GM23338 (cell line): ENCODE results near the gene FLYWCH1. TPM values are rescaled to one million over a fixed set of nuclear protein-coding genes. Genes with fewer than 3 reads are reported as not detected.

Experiments used
- ATAC-seq: fragments of 200-7000 bp; cut with Tn5 transposase; 3 replicates; pipeline ENCODE4 v1.9.1; 2020
- DNase-seq: peaks from one replicate; pipeline ENCODE4 v3.0.0-alpha.2; 2015; ENCODE audit warnings: low spot score
- H2AFZ ChIP-seq: fragments of 200-600 bp; sonication (generic); 2 replicates; pipeline ENCODE4 v1.8.0; 2016; ENCODE audit warnings: antibody characterized with exemption, mild to moderate bottlenecking, moderate library complexity
- H3F3A ChIP-seq: fragments of 200-600 bp; sonication (generic); replicated peaks from 2 replicates; pipeline ENCODE4 v1.8.0; 2017; ENCODE audit warnings: antibody characterized with exemption, mixed run types, low read depth
- H3K27ac ChIP-seq: fragments of 200-600 bp; sonication (generic); 2 replicates; pipeline ENCODE4 v1.6.1; 2016; ENCODE audit warnings: low read depth
- H3K27me3 ChIP-seq: fragments of 200-600 bp; sonication (generic); 2 replicates; pipeline ENCODE4 v1.8.0; 2016; ENCODE audit warnings: mild to moderate bottlenecking, mixed run types, moderate library complexity; ENCODE audit not compliant: insufficient read depth
- H3K36me3 ChIP-seq: fragments of 200-600 bp; sonication (generic); 2 replicates; pipeline ENCODE4 v1.8.0; 2016; ENCODE audit warnings: mild to moderate bottlenecking; ENCODE audit not compliant: insufficient read depth
- H3K4me1 ChIP-seq: fragments of 200-600 bp; sonication (generic); 2 replicates; pipeline ENCODE4 v1.8.0; 2016; ENCODE audit warnings: mild to moderate bottlenecking, moderate library complexity; ENCODE audit not compliant: insufficient read depth
- H3K4me2 ChIP-seq: fragments of 200-600 bp; sonication (generic); 2 replicates; pipeline ENCODE4 v1.7.1; 2017; ENCODE audit warnings: mixed run types
- H3K4me3 ChIP-seq: fragments of 200-600 bp; sonication (generic); 2 replicates; pipeline ENCODE4 v1.6.1; 2016; ENCODE audit warnings: mixed run types
- H3K79me2 ChIP-seq: fragments of 200-600 bp; sonication (generic); replicated peaks from 2 replicates; pipeline ENCODE4 v1.8.0; 2017; ENCODE audit warnings: mild to moderate bottlenecking; ENCODE audit not compliant: insufficient read depth
- H3K9me2 ChIP-seq: fragments of 200-600 bp; sonication (generic); 2 replicates; pipeline ENCODE4 v1.8.0; 2017; ENCODE audit not compliant: insufficient read depth
- H4K20me1 ChIP-seq: fragments of 200-600 bp; sonication (generic); replicated peaks from 2 replicates; pipeline ENCODE4 v1.8.0; 2017; ENCODE audit warnings: mild to moderate bottlenecking; ENCODE audit not compliant: insufficient read depth
- H3K27ac Mint-ChIP-seq: 2 replicates; pipeline ENCODE4 v1.8.0; 2020; ENCODE audit warnings: inconsistent platforms, mild to moderate bottlenecking, moderate library complexity, mixed read lengths
- H3K27me3 Mint-ChIP-seq: 3 replicates; pipeline ENCODE4 v1.8.0; 2022; ENCODE audit warnings: low read depth, mild to moderate bottlenecking, moderate library complexity, mixed read lengths, inconsistent platforms; ENCODE audit not compliant: insufficient read depth, poor library complexity
- H3K36me3 Mint-ChIP-seq: 3 replicates; pipeline ENCODE4 v1.8.0; 2021; ENCODE audit warnings: low read depth, mild to moderate bottlenecking, inconsistent platforms, moderate library complexity, mixed read lengths
- H3K4me1 Mint-ChIP-seq: 3 replicates; pipeline ENCODE4 v1.8.0; 2020; ENCODE audit warnings: mild to moderate bottlenecking, inconsistent platforms, mixed read lengths
- H3K4me3 Mint-ChIP-seq: 3 replicates; pipeline ENCODE4 v1.8.0; 2021; ENCODE audit warnings: moderate library complexity, mild to moderate bottlenecking, inconsistent platforms, mixed read lengths
- H3K9me3 Mint-ChIP-seq: 3 replicates; pipeline ENCODE4 v1.8.0; 2020; ENCODE audit warnings: moderate library complexity, mild to moderate bottlenecking, inconsistent platforms, mixed read lengths
- CREB1 ChIP-seq: fragments of 250-450 bp; sonication (Bioruptor Pico); IDR thresholded peaks from 2 replicates; pipeline ENCODE4 v1.5.0; 2020; ENCODE audit warnings: low read depth, mild to moderate bottlenecking, moderate library complexity
- ETS1 ChIP-seq: IDR thresholded peaks from 2 replicates; pipeline ENCODE4 v1.6.1; 2016; ENCODE audit warnings: antibody characterized with exemption
- EZH2phosphoT487 ChIP-seq: fragments of 200-600 bp; sonication (generic); IDR thresholded peaks from one replicate; pipeline ENCODE4 v1.8.1; 2018; ENCODE audit warnings: antibody characterized with exemption; ENCODE audit not compliant: unreplicated experiment
- NANOG ChIP-seq: IDR thresholded peaks from 2 replicates; pipeline ENCODE4 v1.6.1; 2016; ENCODE audit warnings: antibody characterized with exemption, borderline replicate concordance
- POLR2AphosphoS5 ChIP-seq: IDR thresholded peaks from 2 replicates; pipeline ENCODE4 v1.6.1; 2016; ENCODE audit warnings: antibody characterized with exemption, low read depth
- ZNF114 ChIP-seq: fragments of 250-450 bp; sonication (Bioruptor Pico); IDR thresholded peaks from 2 replicates; pipeline ENCODE4 v1.5.0; 2020; ENCODE audit warnings: mild to moderate bottlenecking, moderate library complexity
- ZNF331 ChIP-seq: fragments of 250-450 bp; sonication (Bioruptor Pico); IDR thresholded peaks from 2 replicates; pipeline ENCODE4 v1.5.0; 2020; ENCODE audit warnings: low read depth, mild to moderate bottlenecking, moderate library complexity
- long read RNA-seq: library from polyadenylated mRNA; unstranded; transcript quantifications from one replicate; pipeline ENCODE4 v2.0.0, GENCODE V29; 2020; ENCODE audit not compliant: unreplicated experiment
- polyA plus RNA-seq: library from polyadenylated mRNA; unstranded; fragments of >200 nt; fragmentation: Nextera tagmentation; extraction: Ambion mirVana; gene quantifications from 2 replicates; pipeline ENCODE4 v1.2.1, GENCODE V29; 2016
- total RNA-seq: library from RNA; depleted of rRNA; stranded (reverse); fragments of >200 nt; shearing (Covaris generic); gene quantifications from 2 replicates; pipeline ENCODE4 v1.2.3, GENCODE V29; 2014; rRNA removed
- TF ChIP-seq, protein P1 (sequence below): fragments of 250-450 bp; sonication (Bioruptor Pico); IDR thresholded peaks from 2 replicates; pipeline ENCODE4 v1.5.0; 2020; ENCODE audit warnings: mild to moderate bottlenecking, moderate library complexity
- TF ChIP-seq, protein P2 (sequence below), 2 experiments: fragments of 200-600 bp in 1 of 2; sonication (generic) in 1 of 2; conservative IDR thresholded peaks; 2 replicates each; pipeline versions ENCODE4 v1.5.1 to v1.6.1; 2016 to 2017; ENCODE audit warnings: antibody characterized with exemption in 2 of 2, low read depth in 2 of 2, mild to moderate bottlenecking in 2 of 2, moderate library complexity in 1 of 2

FLYWCH1 gene
- total RNA-seq (22.9 and 29.3 TPM in 2 replicates), polyA plus RNA-seq (6.0 and 7.5 TPM in 2 replicates)
- long read RNA-seq, full-length matches to known transcripts: 4 of 10 reads
- long read RNA-seq, partial matches to known transcripts: 3 of 10 reads
- long read RNA-seq, other reads (novel, unspliced or antisense): 3 of 10 reads

GRCh38 chr16:2911638-2912329 lies at the start of gene FLYWCH1:
Gene FLYWCH1, plus strand, starts transcription at chr16:2911931. Its CDS starts 17,755 bp downstream, at chr16:2929686.
- Mint-ChIP-seq H3K27me3 (peaks cover 14% of the 10 kb centered on the region), H3K4me3 (peak within 1 kb of the TSS; percentile 81), H3K9me3 (no peaks in the 10 kb centered on the region; the same call in 2 of the 3 replicates), H3K36me3 (peaks cover 3% of the 10 kb centered on the region; the same call in 2 of the 3 replicates), H3K4me1 (peaks cover 15% of the 10 kb centered on the region; the same call in 2 of the 3 replicates), H3K27ac (peak within 1 kb of the TSS; percentile 30; the same call in 1 of the 2 replicates)
- Histone ChIP-seq H3K4me3 (peak within 1 kb of the TSS; percentile 88), H3K36me3 (0 out of 2 replicates have a peak, but pooled peaks cover 4% of the 10 kb centered on the region), H3K27ac (no peak within 1 kb of the TSS), H3K79me2 (no peaks in the 10 kb centered on the region), H3F3A (peaks cover 10% of the 10 kb centered on the region; the same call in 1 of the 2 replicates), H2AFZ (peak within 1 kb of the TSS; percentile 98), H3K27me3 (peaks cover 11% of the 10 kb centered on the region), H3K4me2 (peak within 1 kb of the TSS; percentile 95), H3K9me2 (no peaks in the 10 kb centered on the region), H3K4me1 (peaks cover 8% of the 10 kb centered on the region), H4K20me1 (no peaks in the 10 kb centered on the region; the same call in 1 of the 2 replicates)
- TF ChIP-seq ZNF114 (peak; percentile 81; the same call in 1 of the 2 replicates), POLR2AphosphoS5 (peak; percentile 69), ETS1 (no peak), EZH2phosphoT487 (no peak), CREB1 (CRISPR knock-in tag) (peak; percentile 78), NANOG (no peak)
- ATAC-seq: peak; percentile 90
- DNase-seq: peak; percentile 100

DNA sequence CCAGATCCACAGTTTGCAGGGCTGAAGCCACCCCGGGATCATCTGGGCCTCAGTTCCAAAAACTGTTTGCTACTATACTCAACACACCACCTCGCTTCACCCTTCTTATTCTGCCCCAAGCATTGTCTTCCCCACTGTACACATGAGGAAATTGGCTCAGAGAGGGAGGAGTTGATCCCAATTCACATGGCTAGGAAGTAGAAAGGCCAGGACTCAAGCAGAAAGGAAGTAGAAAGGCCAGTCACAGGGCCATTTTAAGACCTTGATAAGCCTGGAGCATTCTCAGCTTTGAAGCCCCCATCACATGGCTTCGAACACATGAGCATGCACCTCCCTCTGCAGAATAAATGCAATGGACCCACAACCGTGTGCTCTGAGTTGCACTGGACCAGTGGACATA lies 46.1 kb upstream of the FLYWCH1 start:
- Histone ChIP-seq H3K4me1 (peaks cover 5% of the 10 kb centered on the region; the same call in 1 of the 2 replicates), H3K9me2 (no peaks in the 10 kb centered on the region; the same call in 1 of the 2 replicates), H3K36me3 (no peaks in the 10 kb centered on the region), H2AFZ (no peak overlapping the region), H3K4me2 (no peak overlapping the region), H4K20me1 (no peaks in the 10 kb centered on the region), H3F3A (no peaks in the 10 kb centered on the region), H3K79me2 (no peaks in the 10 kb centered on the region), H3K27ac (no peak overlapping the region), H3K4me3 (no peak overlapping the region), H3K27me3 (peaks cover 52% of the 10 kb centered on the region)
- peaks cover 6% of the 10 kb centered on the region for H3K9me3 Mint-ChIP-seq
- H3K4me1 Mint-ChIP-seq: no peaks in the 10 kb centered on the region
- no peak overlapping the region for H3K27ac Mint-ChIP-seq
- ATAC-seq (no peak), DNase-seq (no peak)
- peaks cover 25% of the 10 kb centered on the region for H3K27me3 Mint-ChIP-seq
- H3K4me3 Mint-ChIP-seq: no peak overlapping the region
- 0 out of 3 replicates have a peak, but pooled peaks cover 4% of the 10 kb centered on the region for H3K36me3 Mint-ChIP-seq
- TF ChIP-seq ZNF331 (CRISPR knock-in tag) (no peak), ETS1 (no peak)
- TF ChIP-seq, protein P1, sequence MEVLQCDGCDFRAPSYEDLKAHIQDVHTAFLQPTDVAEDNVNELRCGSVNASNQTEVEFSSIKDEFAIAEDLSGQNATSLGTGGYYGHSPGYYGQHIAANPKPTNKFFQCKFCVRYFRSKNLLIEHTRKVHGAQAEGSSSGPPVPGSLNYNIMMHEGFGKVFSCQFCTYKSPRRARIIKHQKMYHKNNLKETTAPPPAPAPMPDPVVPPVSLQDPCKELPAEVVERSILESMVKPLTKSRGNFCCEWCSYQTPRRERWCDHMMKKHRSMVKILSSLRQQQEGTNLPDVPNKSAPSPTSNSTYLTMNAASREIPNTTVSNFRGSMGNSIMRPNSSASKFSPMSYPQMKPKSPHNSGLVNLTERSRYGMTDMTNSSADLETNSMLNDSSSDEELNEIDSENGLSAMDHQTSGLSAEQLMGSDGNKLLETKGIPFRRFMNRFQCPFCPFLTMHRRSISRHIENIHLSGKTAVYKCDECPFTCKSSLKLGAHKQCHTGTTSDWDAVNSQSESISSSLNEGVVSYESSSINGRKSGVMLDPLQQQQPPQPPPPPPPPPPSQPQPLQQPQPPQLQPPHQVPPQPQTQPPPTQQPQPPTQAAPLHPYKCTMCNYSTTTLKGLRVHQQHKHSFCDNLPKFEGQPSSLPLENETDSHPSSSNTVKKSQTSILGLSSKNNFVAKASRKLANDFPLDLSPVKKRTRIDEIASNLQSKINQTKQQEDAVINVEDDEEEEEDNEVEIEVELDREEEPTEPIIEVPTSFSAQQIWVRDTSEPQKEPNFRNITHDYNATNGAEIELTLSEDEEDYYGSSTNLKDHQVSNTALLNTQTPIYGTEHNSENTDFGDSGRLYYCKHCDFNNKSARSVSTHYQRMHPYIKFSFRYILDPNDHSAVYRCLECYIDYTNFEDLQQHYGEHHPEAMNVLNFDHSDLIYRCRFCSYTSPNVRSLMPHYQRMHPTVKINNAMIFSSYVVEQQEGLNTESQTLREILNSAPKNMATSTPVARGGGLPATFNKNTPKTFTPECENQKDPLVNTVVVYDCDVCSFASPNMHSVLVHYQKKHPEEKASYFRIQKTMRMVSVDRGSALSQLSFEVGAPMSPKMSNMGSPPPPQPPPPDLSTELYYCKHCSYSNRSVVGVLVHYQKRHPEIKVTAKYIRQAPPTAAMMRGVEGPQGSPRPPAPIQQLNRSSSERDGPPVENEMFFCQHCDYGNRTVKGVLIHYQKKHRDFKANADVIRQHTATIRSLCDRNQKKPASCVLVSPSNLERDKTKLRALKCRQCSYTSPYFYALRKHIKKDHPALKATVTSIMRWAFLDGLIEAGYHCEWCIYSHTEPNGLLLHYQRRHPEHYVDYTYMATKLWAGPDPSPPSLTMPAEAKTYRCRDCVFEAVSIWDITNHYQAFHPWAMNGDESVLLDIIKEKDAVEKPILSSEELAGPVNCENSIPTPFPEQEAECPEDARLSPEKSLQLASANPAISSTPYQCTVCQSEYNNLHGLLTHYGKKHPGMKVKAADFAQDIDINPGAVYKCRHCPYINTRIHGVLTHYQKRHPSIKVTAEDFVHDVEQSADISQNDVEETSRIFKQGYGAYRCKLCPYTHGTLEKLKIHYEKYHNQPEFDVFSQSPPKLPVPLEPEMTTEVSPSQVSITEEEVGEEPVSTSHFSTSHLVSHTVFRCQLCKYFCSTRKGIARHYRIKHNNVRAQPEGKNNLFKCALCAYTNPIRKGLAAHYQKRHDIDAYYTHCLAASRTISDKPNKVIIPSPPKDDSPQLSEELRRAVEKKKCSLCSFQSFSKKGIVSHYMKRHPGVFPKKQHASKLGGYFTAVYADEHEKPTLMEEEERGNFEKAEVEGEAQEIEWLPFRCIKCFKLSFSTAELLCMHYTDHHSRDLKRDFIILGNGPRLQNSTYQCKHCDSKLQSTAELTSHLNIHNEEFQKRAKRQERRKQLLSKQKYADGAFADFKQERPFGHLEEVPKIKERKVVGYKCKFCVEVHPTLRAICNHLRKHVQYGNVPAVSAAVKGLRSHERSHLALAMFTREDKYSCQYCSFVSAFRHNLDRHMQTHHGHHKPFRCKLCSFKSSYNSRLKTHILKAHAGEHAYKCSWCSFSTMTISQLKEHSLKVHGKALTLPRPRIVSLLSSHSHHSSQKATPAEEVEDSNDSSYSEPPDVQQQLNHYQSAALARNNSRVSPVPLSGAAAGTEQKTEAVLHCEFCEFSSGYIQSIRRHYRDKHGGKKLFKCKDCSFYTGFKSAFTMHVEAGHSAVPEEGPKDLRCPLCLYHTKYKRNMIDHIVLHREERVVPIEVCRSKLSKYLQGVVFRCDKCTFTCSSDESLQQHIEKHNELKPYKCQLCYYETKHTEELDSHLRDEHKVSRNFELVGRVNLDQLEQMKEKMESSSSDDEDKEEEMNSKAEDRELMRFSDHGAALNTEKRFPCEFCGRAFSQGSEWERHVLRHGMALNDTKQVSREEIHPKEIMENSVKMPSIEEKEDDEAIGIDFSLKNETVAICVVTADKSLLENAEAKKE (CRISPR knock-in tag): no peak
- TF ChIP-seq, protein P2, sequence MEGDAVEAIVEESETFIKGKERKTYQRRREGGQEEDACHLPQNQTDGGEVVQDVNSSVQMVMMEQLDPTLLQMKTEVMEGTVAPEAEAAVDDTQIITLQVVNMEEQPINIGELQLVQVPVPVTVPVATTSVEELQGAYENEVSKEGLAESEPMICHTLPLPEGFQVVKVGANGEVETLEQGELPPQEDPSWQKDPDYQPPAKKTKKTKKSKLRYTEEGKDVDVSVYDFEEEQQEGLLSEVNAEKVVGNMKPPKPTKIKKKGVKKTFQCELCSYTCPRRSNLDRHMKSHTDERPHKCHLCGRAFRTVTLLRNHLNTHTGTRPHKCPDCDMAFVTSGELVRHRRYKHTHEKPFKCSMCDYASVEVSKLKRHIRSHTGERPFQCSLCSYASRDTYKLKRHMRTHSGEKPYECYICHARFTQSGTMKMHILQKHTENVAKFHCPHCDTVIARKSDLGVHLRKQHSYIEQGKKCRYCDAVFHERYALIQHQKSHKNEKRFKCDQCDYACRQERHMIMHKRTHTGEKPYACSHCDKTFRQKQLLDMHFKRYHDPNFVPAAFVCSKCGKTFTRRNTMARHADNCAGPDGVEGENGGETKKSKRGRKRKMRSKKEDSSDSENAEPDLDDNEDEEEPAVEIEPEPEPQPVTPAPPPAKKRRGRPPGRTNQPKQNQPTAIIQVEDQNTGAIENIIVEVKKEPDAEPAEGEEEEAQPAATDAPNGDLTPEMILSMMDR (conservative IDR thresholded peaks at IDR 0.05; ENCODE audit: low read depth in 2 of 2): no peak
